A673 (cell line): ENCODE data around the gene HSDL1. TPM values are rescaled to one million over a fixed set of nuclear protein-coding genes. Genes with fewer than 3 reads are reported as not detected.

Experiments used
- BruUV-seq: library from RNA; stranded (reverse); fragments of 400-500 nt; replicated peaks from 2 replicates; lab custom pipeline; 2021; lab: Mats Ljungman, UMichigan
- CTCF ChIA-PET: fragments of 300-600 bp; sonication (Branson Sonifier 250); formaldehyde crosslinking; loops from one replicate; lab custom pipeline; 2022; ENCODE audit warnings: antibody characterized with exemption; lab: Charles Lee
- POLR2A ChIA-PET: fragments of 300-600 bp; sonication (Branson Sonifier 250); formaldehyde crosslinking; loops from one replicate; lab custom pipeline; 2022; ENCODE audit warnings: antibody characterized with exemption; ENCODE audit not compliant: low non-redundant PET; lab: Charles Lee
- DNase-seq: peaks from one replicate; pipeline ENCODE4 v3.0.0-alpha.2; 2015; ENCODE audit warnings: low spot score
- H3K27ac ChIP-seq: fragments of 200-600 bp; sonication (generic); 2 replicates; pipeline ENCODE4 v1.5.1; 2016; ENCODE audit warnings: mixed run types, low read depth, mild to moderate bottlenecking, mixed read lengths, antibody characterized with exemption, low read length; ENCODE audit not compliant: poor library complexity, severe bottlenecking
- H3K27me3 ChIP-seq: fragments of 200-600 bp; sonication (generic); replicated peaks from 2 replicates; pipeline ENCODE4 v1.6.1; 2017; ENCODE audit warnings: mixed run types, low read depth, mild to moderate bottlenecking, mixed read lengths, antibody characterized with exemption, low read length; ENCODE audit not compliant: insufficient read depth, poor library complexity
- H3K36me3 ChIP-seq: fragments of 200-600 bp; sonication (generic); 2 replicates; pipeline ENCODE4 v1.6.1; 2016; ENCODE audit warnings: mixed run types, mild to moderate bottlenecking, mixed read lengths, antibody characterized with exemption, low read length; ENCODE audit not compliant: insufficient read depth, poor library complexity, severe bottlenecking
- H3K4me1 ChIP-seq: fragments of 200-600 bp; sonication (generic); 2 replicates; pipeline ENCODE4 v1.6.1; 2017; ENCODE audit warnings: mixed run types, mild to moderate bottlenecking, mixed read lengths, antibody characterized with exemption, low read length; ENCODE audit not compliant: insufficient read depth, poor library complexity, severe bottlenecking
- H3K4me3 ChIP-seq: fragments of 200-600 bp; sonication (generic); 2 replicates; pipeline ENCODE4 v1.5.1; 2016; ENCODE audit warnings: low read depth, mixed run types, mild to moderate bottlenecking, mixed read lengths, low read length; ENCODE audit not compliant: poor library complexity, severe bottlenecking
- H3K9me3 ChIP-seq: fragments of 200-600 bp; sonication (generic); 2 replicates; pipeline ENCODE4 v1.6.1; 2016; ENCODE audit warnings: mixed run types, low read depth, mild to moderate bottlenecking, mixed read lengths, antibody characterized with exemption, low read length; ENCODE audit not compliant: poor library complexity, severe bottlenecking
- CTCF ChIP-seq: fragments of 300-800, 200-600 bp; sonication (generic); conservative IDR thresholded peaks from 2 replicates; pipeline ENCODE4 v1.5.1; 2017; ENCODE audit warnings: low read depth, mild to moderate bottlenecking, antibody characterized with exemption, low read length, moderate library complexity, mixed read lengths
- EZH2 ChIP-seq: fragments of 200-600 bp; sonication (generic); IDR thresholded peaks from 2 replicates; pipeline ENCODE4 v1.6.1; 2017; ENCODE audit warnings: borderline replicate concordance, low read depth, mild to moderate bottlenecking, mixed read lengths, antibody characterized with exemption, low read length; ENCODE audit not compliant: poor library complexity, severe bottlenecking
- intact Hi-C: fragments of 100-400 bp; cut with micrococcal nuclease; formaldehyde crosslinking; loops from one replicate; pipeline ENCODE4 v1.10.0; 2022; ENCODE audit not compliant: unreplicated experiment
- total RNA-seq: library from RNA; stranded (reverse); gene quantifications from 2 replicates; pipeline ENCODE4 v1.2.3, GENCODE V29; 2021

HSDL1 gene
- total RNA-seq, 1 experiment from 2014 or later, result 45.6 TPM

DNA sequence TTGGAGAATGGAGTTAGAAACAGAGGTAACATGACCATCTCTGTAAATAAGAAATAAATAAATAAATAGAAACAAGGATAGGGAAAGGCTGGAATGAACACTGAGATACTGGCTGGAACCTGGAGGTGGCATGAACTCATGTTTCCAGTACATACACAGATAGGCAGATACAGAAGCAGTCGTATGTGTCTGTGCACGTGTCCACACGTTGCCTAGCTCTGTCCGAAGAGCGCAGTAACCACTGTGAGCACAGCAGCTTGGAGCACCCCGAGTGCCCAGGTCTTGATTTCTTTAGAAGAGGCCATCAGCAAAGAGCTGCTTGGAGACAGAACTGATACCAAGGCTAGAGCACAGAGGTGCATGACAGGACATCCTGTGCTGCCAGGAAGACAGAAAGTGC, 65.3 kb downstream of the HSDL1 start:
- intact Hi-C loops, result no loop called here
- H3K27me3 ChIP-seq, result no peaks in the 10 kb centered on the region
- no peaks in the 10 kb centered on the region for H3K4me1 ChIP-seq
- H3K9me3 ChIP-seq, result no peaks in the 10 kb centered on the region
- DNase-seq, result no peak
- BruUV-seq, result no TSS peak
- H3K27ac ChIP-seq, result no peak overlapping the region
- ChIA-PET CTCF (no interaction called here), POLR2A (no interaction called here)
- TF ChIP-seq EZH2 (no peak), CTCF (no peak)
- peaks cover 24% of the 10 kb centered on the region for H3K36me3 ChIP-seq
- no peak overlapping the region for H3K4me3 ChIP-seq

DNA sequence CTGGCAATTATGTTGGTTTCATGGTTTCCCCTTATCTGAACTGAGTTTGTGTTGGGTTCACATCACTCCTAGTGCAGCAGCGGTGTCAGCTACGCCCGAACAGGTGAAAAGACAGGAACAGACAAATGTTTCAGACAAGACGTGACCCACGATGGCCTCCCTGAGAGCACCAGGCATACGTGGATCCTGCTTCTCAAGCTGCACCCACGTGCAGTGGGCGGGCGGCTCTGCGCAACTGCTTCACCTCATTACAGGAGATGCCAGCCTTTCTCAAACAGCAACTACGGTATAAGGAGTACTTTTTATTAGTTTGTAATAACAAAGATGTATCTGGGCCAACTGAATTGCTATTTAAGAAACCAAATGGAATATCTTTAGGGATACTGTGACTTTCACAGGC, 69.6 kb downstream of the HSDL1 start:
- no peaks in the 10 kb centered on the region for H3K9me3 ChIP-seq
- no peak overlapping the region for H3K27ac ChIP-seq
- TF ChIP-seq EZH2 (no peak), CTCF (no peak)
- no peaks in the 10 kb centered on the region for H3K4me1 ChIP-seq
- BruUV-seq, result no TSS peak
- POLR2A ChIA-PET, result no interaction called here
- CTCF ChIA-PET, result no interaction called here
- peaks cover 41% of the 10 kb centered on the region for H3K36me3 ChIP-seq
- no peaks in the 10 kb centered on the region for H3K27me3 ChIP-seq
- no peak for DNase-seq
- no peak overlapping the region for H3K4me3 ChIP-seq
- intact Hi-C loops, result no loop called here

- peaks cover 45% of the 10 kb centered on the region for H3K36me3 ChIP-seq
- H3K27ac ChIP-seq, result no peak overlapping the region
- H3K4me1 ChIP-seq, result no peaks in the 10 kb centered on the region
- H3K27me3 ChIP-seq, result no peaks in the 10 kb centered on the region
- no TSS peak for BruUV-seq
- TF ChIP-seq CTCF (no peak), EZH2 (no peak)
- DNase-seq, result no peak
- POLR2A ChIA-PET, result no interaction called here
- no peak overlapping the region for H3K4me3 ChIP-seq
- CTCF ChIA-PET, result no interaction called here
- no peaks in the 10 kb centered on the region for H3K9me3 ChIP-seq
- intact Hi-C loops, result no loop called here
Observed at GRCh38 chr16:84074721-84075120, 70.3 kb downstream of the HSDL1 start.

Other genes with a start within 250 kb of the HSDL1 start
- gene MLYCD, start 246.1 kb downstream of the HSDL1 start, total RNA-seq, result 2.0 and 2.5 TPM in 2 replicates
- 1.2 and 2.4 TPM in 2 replicates for gene OSGIN1, start 191.9 kb downstream of the HSDL1 start, total RNA-seq
- gene NECAB2, start 176.9 kb downstream of the HSDL1 start, total RNA-seq, result 0.76 and 0.80 TPM in 2 replicates
- not detected in 2 replicates for gene SLC38A8, start 102.4 kb downstream of the HSDL1 start, total RNA-seq
- gene MBTPS1, start 28.2 kb downstream of the HSDL1 start, total RNA-seq, result 76.9 and 82.0 TPM in 2 replicates
- not detected in 2 replicates for gene DNAAF1, start 131 bp upstream of the HSDL1 start, total RNA-seq
- gene TAF1C, start 41.9 kb upstream of the HSDL1 start, total RNA-seq, result 58.0 and 58.4 TPM in 2 replicates
- not detected in 2 replicates for gene ADAD2, start 46.0 kb upstream of the HSDL1 start, total RNA-seq
- not detected in 2 replicates for gene KCNG4, start 94.8 kb upstream of the HSDL1 start, total RNA-seq
- gene WFDC1, start 149.7 kb upstream of the HSDL1 start, total RNA-seq, result not detected in 2 replicates
- not detected in 2 replicates for gene ATP2C2, start 223.4 kb upstream of the HSDL1 start, total RNA-seq